OCI-M2 (cell line): Measurements from ENCODE around the gene CAPN5.

Source experiments
- DNase-seq: peaks from one replicate; lab custom pipeline; 2025; ENCODE audit not compliant: unreplicated experiment; lab: John Stamatoyannopoulos, UW

The CAPN5 gene

GRCh38 chr11:77165066-77165465 is 98.3 kb downstream of the CAPN5 start:
- no peak for DNase-seq

- DNase-seq = no peak
Measured at GRCh38 chr11:77166021-77166420, 99.2 kb downstream of the CAPN5 start.

GRCh38 chr11:77167111-77167626 is 100.4 kb downstream of the CAPN5 start:
- no peak for DNase-seq

- DNase-seq = no peak
Measured at GRCh38 chr11:77167791-77168190, 101.0 kb downstream of the CAPN5 start.

- no peak for DNase-seq
Measured at GRCh38 chr11:77170107-77170506, 103.3 kb downstream of the CAPN5 start.

GRCh38 chr11:77171254-77171653 is 104.5 kb downstream of the CAPN5 start:
- no peak for DNase-seq

GRCh38 chr11:77171885-77172665 is 105.3 kb downstream of the CAPN5 start:
- no peak for DNase-seq

GRCh38 chr11:77172666-77172982 is 105.9 kb downstream of the CAPN5 start:
- DNase-seq = no peak

GRCh38 chr11:77173494-77173893 is 106.7 kb downstream of the CAPN5 start:
- no peak for DNase-seq

- DNase-seq = no peak
Measured at GRCh38 chr11:77174559-77174958, 107.8 kb downstream of the CAPN5 start.

- DNase-seq = no peak
Measured at GRCh38 chr11:77175021-77175842, 108.5 kb downstream of the CAPN5 start.
